Trophoblast cell (in vitro differentiated cells and primary cell): ENCODE results near the gene TMX1.

ENCODE experiments used
- DNase-seq, 2 donors: peaks; one replicate each; pipeline ENCODE4 v3.0.0-alpha.2; 2016
- H2AFZ ChIP-seq: 2 replicates; pipeline ENCODE4 v1.6.1; 2013; ENCODE audit warnings: low read length, moderate library complexity, mild to moderate bottlenecking; ENCODE audit not compliant: insufficient read depth, poor library complexity
- H2AK5ac ChIP-seq: 2 replicates; pipeline ENCODE4 v1.6.1; 2013; ENCODE audit warnings: mild to moderate bottlenecking, low read length
- H2BK120ac ChIP-seq: 2 replicates; pipeline ENCODE4 v1.6.1; 2013; ENCODE audit warnings: low read length, mild to moderate bottlenecking, moderate library complexity; ENCODE audit not compliant: insufficient read depth, poor library complexity
- H2BK12ac ChIP-seq: 2 replicates; pipeline ENCODE4 v1.6.1; 2013; ENCODE audit warnings: mild to moderate bottlenecking, low read length, moderate library complexity
- H2BK5ac ChIP-seq: 2 replicates; pipeline ENCODE4 v1.6.1; 2013; ENCODE audit warnings: low read length, low read depth, moderate library complexity, mild to moderate bottlenecking; ENCODE audit not compliant: poor library complexity
- H3K14ac ChIP-seq: 2 replicates; pipeline ENCODE4 v1.6.1; 2013; ENCODE audit warnings: mild to moderate bottlenecking, low read length
- H3K18ac ChIP-seq: 2 replicates; pipeline ENCODE4 v1.6.1; 2013; ENCODE audit warnings: mild to moderate bottlenecking, low read length
- H3K23ac ChIP-seq: 2 replicates; pipeline ENCODE4 v1.6.1; 2013; ENCODE audit warnings: low read length
- H3K27ac ChIP-seq: 2 replicates; pipeline ENCODE4 v1.5.1; 2013; ENCODE audit warnings: low read depth, mild to moderate bottlenecking, inconsistent platforms, low read length, moderate library complexity
- H3K27me3 ChIP-seq: 2 replicates; pipeline ENCODE4 v1.6.1; 2013; ENCODE audit warnings: inconsistent platforms, mild to moderate bottlenecking, low read length, moderate library complexity; ENCODE audit not compliant: insufficient read depth
- H3K36me3 ChIP-seq, 2 experiments: 1 replicate in 1 of 2; 2 replicates in 1 of 2; pipeline ENCODE4 v1.6.1; 2013; ENCODE audit warnings: low read length in 2 of 2, mild to moderate bottlenecking in 2 of 2, moderate library complexity in 1 of 2; ENCODE audit not compliant: insufficient read depth in 2 of 2, control insufficient read depth in 1 of 2
- H3K4ac ChIP-seq: 2 replicates; pipeline ENCODE4 v1.6.1; 2013; ENCODE audit warnings: low read depth, mild to moderate bottlenecking, low read length, moderate library complexity
- H3K4me1 ChIP-seq, 2 experiments: 1 replicate in 1 of 2; 2 replicates in 1 of 2; pipeline ENCODE4 v1.6.1; 2013; ENCODE audit warnings: low read length in 2 of 2, mild to moderate bottlenecking in 2 of 2, moderate library complexity in 1 of 2; ENCODE audit not compliant: insufficient read depth in 2 of 2, control insufficient read depth in 1 of 2
- H3K4me2 ChIP-seq: 2 replicates; pipeline ENCODE4 v1.6.1; 2013; ENCODE audit warnings: inconsistent platforms, mild to moderate bottlenecking, low read length, moderate library complexity
- H3K4me3 ChIP-seq: 2 replicates; pipeline ENCODE4 v1.5.1; 2013; ENCODE audit warnings: mild to moderate bottlenecking, low read depth, low read length, inconsistent platforms
- H3K79me1 ChIP-seq: one replicate; pipeline ENCODE4 v1.6.1; 2013; ENCODE audit warnings: low read length
- H3K79me2 ChIP-seq: 2 replicates; pipeline ENCODE4 v1.6.1; 2013; ENCODE audit warnings: low read length, mild to moderate bottlenecking; ENCODE audit not compliant: control insufficient read depth, insufficient read depth, poor library complexity
- H3K9ac ChIP-seq: 2 replicates; pipeline ENCODE4 v1.6.1; 2013; ENCODE audit warnings: mild to moderate bottlenecking, low read length
- H3K9me3 ChIP-seq: 2 replicates; pipeline ENCODE4 v1.6.1; 2013; ENCODE audit warnings: low read depth, mild to moderate bottlenecking, control low read depth, inconsistent platforms, low read length; ENCODE audit not compliant: insufficient read depth
- H4K12ac ChIP-seq: 2 replicates; pipeline ENCODE4 v1.6.1; 2013; ENCODE audit warnings: low read depth, mild to moderate bottlenecking, low read length, moderate library complexity
- H4K8ac ChIP-seq: 2 replicates; pipeline ENCODE4 v1.6.1; 2013; ENCODE audit warnings: low read depth, mild to moderate bottlenecking, low read length, moderate library complexity
- H4K91ac ChIP-seq: one replicate; pipeline ENCODE4 v1.6.1; 2013; ENCODE audit warnings: low read depth, mild to moderate bottlenecking, low read length, moderate library complexity
- WGBS: extraction: QIAGEN DNeasy Blood & Tissue Kit; methylation state at CpG from one replicate; pipeline ENCODE4 v1.1.7; 2013; ENCODE audit warnings: missing lambda C conversion rate; ENCODE audit not compliant: insufficient read length, insufficient coverage; ENCODE audit errors: extremely low coverage; 5-methylcytosine and 5-hydroxymethylcytosine counted together

TMX1 gene

GRCh38 chr14:51277753-51278415 is 37.8 kb downstream of the TMX1 start:
- WGBS: no CpG with 5 or more reads among the region's 4 CpGs
- Histone ChIP-seq H3K4me2 (no peak overlapping the region), H3K18ac (no peak overlapping the region), H3K4me1 (peaks cover 0 to 3% of the 10 kb centered on the region in 2 experiments), H3K23ac (no peak overlapping the region), H4K8ac (no peak overlapping the region), H3K9ac (no peak overlapping the region), H3K4ac (no peak overlapping the region), H2AFZ (no peak overlapping the region), H3K79me1 (no peaks in the 10 kb centered on the region), H2BK12ac (no peak overlapping the region), H2AK5ac (no peak overlapping the region), H4K91ac (no peak overlapping the region), H2BK5ac (no peak overlapping the region), H3K79me2 (no peaks in the 10 kb centered on the region), H4K12ac (no peak overlapping the region), H3K27me3 (no peaks in the 10 kb centered on the region), H3K14ac (no peak overlapping the region), H3K4me3 (no peak overlapping the region), H2BK120ac (no peak overlapping the region), H3K36me3 (no peaks in the 10 kb centered on the region), H3K27ac (no peak overlapping the region), H3K9me3 (no peaks in the 10 kb centered on the region)
- no peak for DNase-seq

- H2BK5ac ChIP-seq: no peak overlapping the region
- H3K27ac ChIP-seq: no peak overlapping the region
- H2AFZ ChIP-seq: no peak overlapping the region
- peaks cover 2% of the 10 kb centered on the region for H3K9me3 ChIP-seq
- no peaks in the 10 kb centered on the region for H3K27me3 ChIP-seq
- H3K4me3 ChIP-seq: no peak overlapping the region
- no peak overlapping the region for H3K14ac ChIP-seq
- no peak overlapping the region for H3K4ac ChIP-seq
- H3K23ac ChIP-seq: no peak overlapping the region
- no peak overlapping the region for H2BK120ac ChIP-seq
- no peak overlapping the region for H2AK5ac ChIP-seq
- H3K79me2 ChIP-seq: peaks cover 2% of the 10 kb centered on the region
- no peak overlapping the region for H4K12ac ChIP-seq
- no peak overlapping the region for H3K4me2 ChIP-seq
- H4K91ac ChIP-seq: no peak overlapping the region
- no peak overlapping the region for H3K18ac ChIP-seq
- H3K9ac ChIP-seq: no peak overlapping the region
- H3K79me1 ChIP-seq: peaks cover 17% of the 10 kb centered on the region
- no peaks in the 10 kb centered on the region for H3K36me3 ChIP-seq
- H3K4me1 ChIP-seq: peaks cover 2% of the 10 kb centered on the region in 2 experiments
- DNase-seq: no peak
- no peak overlapping the region for H4K8ac ChIP-seq
- no CpG with 5 or more reads among the region's 2 CpGs for WGBS
- no peak overlapping the region for H2BK12ac ChIP-seq
Measured at GRCh38 chr14:51282517-51282916, 42.5 kb downstream of the TMX1 start.

- no peak overlapping the region for H3K4ac ChIP-seq
- no peak overlapping the region for H3K23ac ChIP-seq
- peak; percentile 44 to 95 for DNase-seq
- peaks cover 2% of the 10 kb centered on the region in 2 experiments for H3K4me1 ChIP-seq
- H4K91ac ChIP-seq: peak overlapping the region; percentile 69
- H3K9me3 ChIP-seq: peaks cover 2% of the 10 kb centered on the region
- no peak overlapping the region for H3K4me3 ChIP-seq
- H3K79me2 ChIP-seq: peaks cover 2% of the 10 kb centered on the region
- no CpG with 5 or more reads among the region's 8 CpGs for WGBS
- H2AFZ ChIP-seq: no peak overlapping the region
- H3K27ac ChIP-seq: no peak overlapping the region
- peak overlapping the region; percentile 1 for H2BK12ac ChIP-seq
- peaks cover 17% of the 10 kb centered on the region for H3K79me1 ChIP-seq
- no peak overlapping the region for H3K4me2 ChIP-seq
- no peak overlapping the region for H3K9ac ChIP-seq
- no peak overlapping the region for H4K8ac ChIP-seq
- no peak overlapping the region for H4K12ac ChIP-seq
- no peak overlapping the region for H2AK5ac ChIP-seq
- H3K14ac ChIP-seq: no peak overlapping the region
- H3K36me3 ChIP-seq: no peaks in the 10 kb centered on the region
- no peak overlapping the region for H3K18ac ChIP-seq
- H2BK120ac ChIP-seq: no peak overlapping the region
- H2BK5ac ChIP-seq: peak overlapping the region; percentile 2
- no peaks in the 10 kb centered on the region for H3K27me3 ChIP-seq
Measured at GRCh38 chr14:51283402-51284085, 43.5 kb downstream of the TMX1 start.

GRCh38 chr14:51284241-51284640 is 44.2 kb downstream of the TMX1 start:
- H2BK12ac ChIP-seq: peak overlapping the region; percentile 1
- no peak overlapping the region for H3K23ac ChIP-seq
- no peak overlapping the region for H3K9ac ChIP-seq
- H2BK120ac ChIP-seq: peak overlapping the region; percentile 62
- no peak overlapping the region for H2AFZ ChIP-seq
- H4K8ac ChIP-seq: no peak overlapping the region
- H3K4ac ChIP-seq: no peak overlapping the region
- H3K9me3 ChIP-seq: peaks cover 2% of the 10 kb centered on the region
- no peak overlapping the region for H2AK5ac ChIP-seq
- peak overlapping the region; percentile 69 for H4K91ac ChIP-seq
- no peak overlapping the region for H3K4me2 ChIP-seq
- no peak for DNase-seq
- peaks cover 2% of the 10 kb centered on the region in 2 experiments for H3K4me1 ChIP-seq
- H2BK5ac ChIP-seq: peak overlapping the region; percentile 2
- H3K79me1 ChIP-seq: peaks cover 17% of the 10 kb centered on the region
- no peak overlapping the region for H3K27ac ChIP-seq
- H3K18ac ChIP-seq: no peak overlapping the region
- H3K27me3 ChIP-seq: no peaks in the 10 kb centered on the region
- no peak overlapping the region for H4K12ac ChIP-seq
- no peak overlapping the region for H3K4me3 ChIP-seq
- H3K36me3 ChIP-seq: no peaks in the 10 kb centered on the region
- no peak overlapping the region for H3K14ac ChIP-seq
- H3K79me2 ChIP-seq: peaks cover 2% of the 10 kb centered on the region
